Measurements from ENCODE around the gene OR1J1.
A peak's percentile ranks its signal among the peaks of the same experiment; 100 is the strongest.

DNA sequence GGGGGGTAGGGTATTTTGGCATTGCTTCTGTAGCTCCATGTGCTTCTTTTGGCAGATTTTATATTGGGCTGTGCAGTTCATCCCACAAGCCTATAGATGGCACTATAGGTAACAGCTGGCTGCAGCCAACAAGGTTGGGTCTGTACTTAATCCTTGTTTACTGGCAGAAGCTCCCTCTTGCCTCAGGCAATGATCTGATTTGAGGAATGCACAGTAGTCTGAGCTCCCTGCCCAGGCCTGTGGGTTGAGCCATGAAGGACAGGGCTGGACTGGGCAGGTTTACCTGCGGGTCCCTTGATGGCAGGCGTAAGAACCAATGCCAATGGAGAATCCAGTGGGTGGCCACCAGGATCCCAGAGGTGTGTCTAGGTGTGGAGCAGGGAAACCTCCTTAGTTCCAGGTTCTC lies 21.2 kb upstream of the OR1J1 start:
- TF ChIP-seq, protein P1, sequence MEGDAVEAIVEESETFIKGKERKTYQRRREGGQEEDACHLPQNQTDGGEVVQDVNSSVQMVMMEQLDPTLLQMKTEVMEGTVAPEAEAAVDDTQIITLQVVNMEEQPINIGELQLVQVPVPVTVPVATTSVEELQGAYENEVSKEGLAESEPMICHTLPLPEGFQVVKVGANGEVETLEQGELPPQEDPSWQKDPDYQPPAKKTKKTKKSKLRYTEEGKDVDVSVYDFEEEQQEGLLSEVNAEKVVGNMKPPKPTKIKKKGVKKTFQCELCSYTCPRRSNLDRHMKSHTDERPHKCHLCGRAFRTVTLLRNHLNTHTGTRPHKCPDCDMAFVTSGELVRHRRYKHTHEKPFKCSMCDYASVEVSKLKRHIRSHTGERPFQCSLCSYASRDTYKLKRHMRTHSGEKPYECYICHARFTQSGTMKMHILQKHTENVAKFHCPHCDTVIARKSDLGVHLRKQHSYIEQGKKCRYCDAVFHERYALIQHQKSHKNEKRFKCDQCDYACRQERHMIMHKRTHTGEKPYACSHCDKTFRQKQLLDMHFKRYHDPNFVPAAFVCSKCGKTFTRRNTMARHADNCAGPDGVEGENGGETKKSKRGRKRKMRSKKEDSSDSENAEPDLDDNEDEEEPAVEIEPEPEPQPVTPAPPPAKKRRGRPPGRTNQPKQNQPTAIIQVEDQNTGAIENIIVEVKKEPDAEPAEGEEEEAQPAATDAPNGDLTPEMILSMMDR (IDR thresholded peaks at IDR 0.05; ENCODE audit: low read length): peak; percentile 87
- TF ChIP-seq EZH2 (optimal IDR thresholded peaks at IDR 0.05; ENCODE audit: low read depth, low read length) (no peak), EZH2phosphoT487 (IDR thresholded peaks at IDR 0.05; ENCODE audit: low read length) (no peak)
